ENCODE measurements around the gene PDLIM5. TPM values are rescaled to one million over a fixed set of nuclear protein-coding genes. Genes with fewer than 3 reads are reported as not detected.

PDLIM5 gene
- total and polyA plus RNA-seq, 2 of the 8 experiments (the other 6 are each of a cell fraction or from before 2014, with no cell fraction given), result 37.3 to 62.1 TPM

GRCh38 chr4:94466923-94467322 is 15.2 kb downstream of the PDLIM5 start (continued):
- no peak for TF ChIP-seq KDM1A (IDR thresholded peaks at IDR 0.05; ENCODE audit: borderline replicate concordance, low read length)
- TF ChIP-seq KDM5A (IDR thresholded peaks at IDR 0.05; ENCODE audit: low read length), result no peak

All from H1 (cell line).